HG02938 (cell line): ENCODE data around the gene BMPR2.
"Not testable (repeated sequence)": the region's sequence is repeated elsewhere in the genome, so short reads cannot be mapped to it uniquely, and the experiment has no call there.

Source experiments
- ATAC-seq: cut with Tn5 transposase; IDR thresholded peaks from one replicate; pipeline ENCODE4 v1.9.1; 2021; ENCODE audit warnings: mild to moderate bottlenecking, moderate library complexity; ENCODE audit not compliant: unreplicated experiment

BMPR2 gene

GRCh38 chr2:202378662-202379358, 2.7 kb downstream of the BMPR2 start:
- no peak for ATAC-seq

- no peak for ATAC-seq
Observed at GRCh38 chr2:202382684-202383083, 6.6 kb downstream of the BMPR2 start.

- not testable (repeated sequence) for ATAC-seq
Observed at GRCh38 chr2:202386495-202386894, 10.4 kb downstream of the BMPR2 start.

GRCh38 chr2:202387608-202388342, 11.6 kb downstream of the BMPR2 start:
- no peak for ATAC-seq

GRCh38 chr2:202400941-202401340, 24.8 kb downstream of the BMPR2 start:
- ATAC-seq: no peak

GRCh38 chr2:202405798-202406197, 29.7 kb downstream of the BMPR2 start:
- ATAC-seq: no peak

- no peak for ATAC-seq
Observed at GRCh38 chr2:202406445-202406978, 30.4 kb downstream of the BMPR2 start.

GRCh38 chr2:202408546-202409140, 32.5 kb downstream of the BMPR2 start:
- ATAC-seq: no peak

- no peak for ATAC-seq
Observed at GRCh38 chr2:202410092-202410491, 34.0 kb downstream of the BMPR2 start.

GRCh38 chr2:202411097-202411496, 35.0 kb downstream of the BMPR2 start:
- ATAC-seq: no peak

- ATAC-seq: no peak
Observed at GRCh38 chr2:202418027-202418426, 41.9 kb downstream of the BMPR2 start.

GRCh38 chr2:202418511-202418910, 42.4 kb downstream of the BMPR2 start:
- no peak for ATAC-seq

- ATAC-seq: no peak
Observed at GRCh38 chr2:202423139-202423538, 47.0 kb downstream of the BMPR2 start.

GRCh38 chr2:202425036-202425435, 48.9 kb downstream of the BMPR2 start:
- no peak for ATAC-seq

GRCh38 chr2:202426751-202427150, 50.6 kb downstream of the BMPR2 start:
- ATAC-seq: no peak

GRCh38 chr2:202429164-202429980, 53.2 kb downstream of the BMPR2 start:
- no peak for ATAC-seq

- ATAC-seq: no peak
Observed at GRCh38 chr2:202432776-202433175, 56.6 kb downstream of the BMPR2 start.

GRCh38 chr2:202434472-202434871, 58.3 kb downstream of the BMPR2 start:
- ATAC-seq: no peak

- no peak for ATAC-seq
Observed at GRCh38 chr2:202436626-202437025, 60.5 kb downstream of the BMPR2 start.

GRCh38 chr2:202440117-202440516, 64.0 kb downstream of the BMPR2 start:
- not testable (repeated sequence) for ATAC-seq

- no peak for ATAC-seq
Observed at GRCh38 chr2:202442882-202443281, 66.8 kb downstream of the BMPR2 start.
